HepG2 (cell line): ENCODE measurements around the gene TMED3. TPM values are rescaled to one million over a fixed set of nuclear protein-coding genes. Genes with fewer than 3 reads are reported as not detected.

ENCODE experiments used
- ATAC-seq: fragments of 200-7000 bp; cut with Tn5 transposase; 3 replicates; pipeline ENCODE4 v1.9.1; 2020; ENCODE audit warnings: mild to moderate bottlenecking, moderate library complexity
- BruUV-seq: library from RNA; stranded (reverse); fragments of 400-500 nt; replicated peaks from 2 replicates; lab custom pipeline; 2021; lab: Mats Ljungman, UMichigan
- CTCF ChIA-PET: fragments of 300-600 bp; formaldehyde crosslinking; extraction: SDS; loops from one replicate; lab custom pipeline; 2021; ENCODE audit warnings: low total read pairs, inconsistent platforms, low intra/inter-chr PET ratio; lab: Yijun Ruan, JAX
- POLR2A ChIA-PET: fragments of 350-600 bp; sonication (Branson Sonifier 250); formaldehyde crosslinking; loops from one replicate; lab custom pipeline; 2020; ENCODE audit warnings: antibody characterized with exemption, inconsistent platforms; lab: Yijun Ruan, JAX
- DNase-seq: peaks from one replicate; pipeline ENCODE4 v3.0.0-alpha.2; 2015; ENCODE audit warnings: low spot score
- FAIRE-seq: peaks from 3 replicates; lab custom pipeline; 2011; peaks lifted over from hg19 to GRCh38; lab: Jason Lieb, UNC
- H2AFZ ChIP-seq: one replicate; pipeline ENCODE4 v1.6.1; 2011; ENCODE audit warnings: low read length, inconsistent platforms
- H3K27ac ChIP-seq: fragments of 300-600 bp; 3 replicates; pipeline ENCODE4 v1.8.0; 2011; ENCODE audit warnings: mixed run types, mild to moderate bottlenecking, mixed read lengths, low read length, inconsistent platforms; ENCODE audit not compliant: insufficient read depth; ENCODE audit errors: extremely low read length
- H3K27me3 ChIP-seq, 2 experiments: fragments of 200-600 bp in 1 of 2; 2 replicates in 1 of 2; 3 replicates in 1 of 2; pipeline versions ENCODE4 v1.6.0 to v1.8.0; 2011; ENCODE audit warnings: low read length in 2 of 2, mild to moderate bottlenecking in 2 of 2, moderate library complexity in 2 of 2, inconsistent platforms in 1 of 2; ENCODE audit not compliant: insufficient read depth in 2 of 2, control insufficient read depth in 1 of 2
- H3K36me3 ChIP-seq, 2 experiments: fragments of 200-600 bp in 1 of 2; replicated peaks in 1 of 2; 2 replicates in 1 of 2; 3 replicates in 1 of 2; pipeline versions ENCODE4 v1.5.1 to v1.8.0; 2011; ENCODE audit warnings: low read length in 2 of 2, inconsistent platforms in 1 of 2; ENCODE audit not compliant: insufficient read depth in 2 of 2, control insufficient read depth in 1 of 2
- H3K4me1 ChIP-seq: 2 replicates; pipeline ENCODE4 v1.5.1; 2012; ENCODE audit warnings: low read length, inconsistent platforms; ENCODE audit not compliant: insufficient read depth
- H3K4me2 ChIP-seq: 2 replicates; pipeline ENCODE4 v1.6.0; 2011; ENCODE audit warnings: low read depth, low read length, inconsistent platforms
- H3K4me3 ChIP-seq, 3 experiments: fragments of 200-600 bp in 1 of 3; sonication (generic), shearing (Covaris generic) in 1 of 3; replicated peaks in 1 of 3; 2 replicates each; pipeline ENCODE4 v1.5.1; 2011 to 2016; ENCODE audit warnings: low read length in 3 of 3, inconsistent platforms in 2 of 3, low read depth in 2 of 3, mild to moderate bottlenecking in 2 of 3, control low read depth in 1 of 3, mixed read lengths in 1 of 3; ENCODE audit not compliant: insufficient read depth in 1 of 3
- H3K79me2 ChIP-seq: one replicate; pipeline ENCODE4 v1.6.1; 2011; ENCODE audit warnings: low read length, inconsistent platforms; ENCODE audit not compliant: insufficient read depth
- H3K9ac ChIP-seq: 2 replicates; pipeline ENCODE4 v1.6.0; 2011; ENCODE audit warnings: mild to moderate bottlenecking, low read depth, low read length, inconsistent platforms; ENCODE audit not compliant: insufficient read depth
- H3K9me3 ChIP-seq: 2 replicates; pipeline ENCODE4 v1.5.1; 2012; ENCODE audit warnings: mild to moderate bottlenecking, low read length
- H4K20me1 ChIP-seq: 2 replicates; pipeline ENCODE4 v1.6.0; 2011; ENCODE audit warnings: inconsistent platforms, mild to moderate bottlenecking, low read length, moderate library complexity; ENCODE audit not compliant: insufficient read depth
- AHR ChIP-seq: IDR thresholded peaks from 2 replicates; pipeline ENCODE4 v1.6.1; 2018; ENCODE audit warnings: missing genetic modification reagents, missing compliant biosample characterization
- JARID2 ChIP-seq: sonication (generic); formaldehyde crosslinking; IDR thresholded peaks from 2 replicates; pipeline ENCODE4 v1.8.1; 2023; ENCODE audit warnings: missing genetic modification reagents, inconsistent platforms; ENCODE audit not compliant: insufficient replicate concordance
- MAFG ChIP-seq: sonication (generic); formaldehyde crosslinking; IDR thresholded peaks from 2 replicates; pipeline ENCODE4 v1.5.1; 2020; ENCODE audit warnings: mild to moderate bottlenecking, missing genetic modification reagents
- PRDM4 ChIP-seq: sonication (generic); formaldehyde crosslinking; IDR thresholded peaks from 2 replicates; pipeline ENCODE4 v1.9.0; 2021; ENCODE audit warnings: missing genetic modification reagents, borderline replicate concordance
- ZBTB1 ChIP-seq: sonication (generic); formaldehyde crosslinking; IDR thresholded peaks from 2 replicates; pipeline ENCODE4 v1.4.0; 2020; ENCODE audit warnings: missing genetic modification reagents, borderline replicate concordance
- ZNF263 ChIP-seq: sonication (generic); formaldehyde crosslinking; IDR thresholded peaks from 2 replicates; pipeline ENCODE4 v1.4.0; 2020; ENCODE audit warnings: missing genetic modification reagents
- ZNF83 ChIP-seq: sonication (generic); formaldehyde crosslinking; IDR thresholded peaks from 2 replicates; pipeline ENCODE4 v1.4.0; 2020; ENCODE audit warnings: missing genetic modification reagents, mild to moderate bottlenecking, borderline replicate concordance
- ZSCAN9 ChIP-seq: IDR thresholded peaks from 2 replicates; pipeline ENCODE4 v1.6.1; 2016; ENCODE audit warnings: borderline replicate concordance
- WGBS: methylation state at CpG from one replicate; pipeline ENCODE4 v1.1.6; 2017; ENCODE audit warnings: low lambda C conversion rate; 5-methylcytosine and 5-hydroxymethylcytosine counted together
- in situ Hi-C: cut with HindIII; loops from 2 replicates; pipeline ENCODE4 v1.10.0; 2017; ENCODE audit warnings: low pct_unique_long_range_greater_than_20kb; ENCODE audit not compliant: extremely low pct_ligation_motif_present
- intact Hi-C: fragments of 100-400 bp; cut with micrococcal nuclease; formaldehyde crosslinking; loops from one replicate; pipeline ENCODE4 v1.10.0; 2022; ENCODE audit not compliant: unreplicated experiment
- polyA plus RNA-seq, 8 experiments: library from polyadenylated mRNA; depleted of rRNA in 3 of 8; stranded (reverse) in 7 of 8; unstranded in 1 of 8; fragments of >200 nt; fragmentation: Illumina TruSeq in 4 of 8; extraction: Trizol in 4 of 8; gene quantifications; 2 replicates each; pipeline versions ENCODE4 v1.2.1 to v1.2.3, GENCODE V29; 2011 to 2016; ENCODE audit warnings: low read depth in 4 of 8, missing spikeins in 1 of 8, mixed read lengths in 1 of 8; ENCODE audit not compliant: insufficient read depth in 1 of 8
- total RNA-seq, 5 experiments: library from RNA; depleted of rRNA; stranded (reverse); fragments of >200 nt; fragmentation: Illumina TruSeq; extraction: Trizol; gene quantifications; 2 replicates each; pipeline ENCODE4 v1.2.3, GENCODE V29; 2016; ENCODE audit warnings: low read depth in 1 of 5
- TF ChIP-seq, protein P1 (sequence below): IDR thresholded peaks from 2 replicates; pipeline ENCODE4 v1.4.0; 2020; ENCODE audit warnings: mild to moderate bottlenecking, missing genetic modification reagents
- TF ChIP-seq, protein P2 (sequence below): sonication (generic); formaldehyde crosslinking; conservative IDR thresholded peaks from 2 replicates; pipeline ENCODE4 v1.4.0; 2020; ENCODE audit warnings: missing genetic modification reagents

The TMED3 gene
- total and polyA plus RNA-seq, 2 of the 13 experiments (the other 11 are each of a cell fraction or from before 2014, with no cell fraction given) = 125 to 155 TPM

DNA sequence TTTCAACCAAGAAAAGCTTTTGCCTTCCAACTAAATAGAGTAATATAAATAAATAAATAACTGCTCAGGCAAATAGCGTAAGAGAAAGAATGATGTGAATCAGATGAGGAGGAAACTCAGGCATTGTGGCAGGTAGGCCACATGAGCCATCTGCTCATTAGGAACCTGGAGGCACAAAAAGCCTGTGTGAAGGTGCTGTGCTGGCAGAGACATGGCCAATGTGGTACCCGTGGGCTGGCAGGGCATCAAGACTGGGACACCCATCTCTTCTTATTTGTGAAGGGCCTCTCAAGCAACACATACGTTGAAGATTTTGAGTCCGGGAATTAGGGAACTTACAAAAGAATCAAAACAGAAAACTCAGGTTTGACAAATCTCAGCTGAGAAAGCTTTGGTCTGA is 18.9 kb upstream of the TMED3 start:
- POLR2A ChIA-PET = no interaction called here
- TF ChIP-seq, protein P1, sequence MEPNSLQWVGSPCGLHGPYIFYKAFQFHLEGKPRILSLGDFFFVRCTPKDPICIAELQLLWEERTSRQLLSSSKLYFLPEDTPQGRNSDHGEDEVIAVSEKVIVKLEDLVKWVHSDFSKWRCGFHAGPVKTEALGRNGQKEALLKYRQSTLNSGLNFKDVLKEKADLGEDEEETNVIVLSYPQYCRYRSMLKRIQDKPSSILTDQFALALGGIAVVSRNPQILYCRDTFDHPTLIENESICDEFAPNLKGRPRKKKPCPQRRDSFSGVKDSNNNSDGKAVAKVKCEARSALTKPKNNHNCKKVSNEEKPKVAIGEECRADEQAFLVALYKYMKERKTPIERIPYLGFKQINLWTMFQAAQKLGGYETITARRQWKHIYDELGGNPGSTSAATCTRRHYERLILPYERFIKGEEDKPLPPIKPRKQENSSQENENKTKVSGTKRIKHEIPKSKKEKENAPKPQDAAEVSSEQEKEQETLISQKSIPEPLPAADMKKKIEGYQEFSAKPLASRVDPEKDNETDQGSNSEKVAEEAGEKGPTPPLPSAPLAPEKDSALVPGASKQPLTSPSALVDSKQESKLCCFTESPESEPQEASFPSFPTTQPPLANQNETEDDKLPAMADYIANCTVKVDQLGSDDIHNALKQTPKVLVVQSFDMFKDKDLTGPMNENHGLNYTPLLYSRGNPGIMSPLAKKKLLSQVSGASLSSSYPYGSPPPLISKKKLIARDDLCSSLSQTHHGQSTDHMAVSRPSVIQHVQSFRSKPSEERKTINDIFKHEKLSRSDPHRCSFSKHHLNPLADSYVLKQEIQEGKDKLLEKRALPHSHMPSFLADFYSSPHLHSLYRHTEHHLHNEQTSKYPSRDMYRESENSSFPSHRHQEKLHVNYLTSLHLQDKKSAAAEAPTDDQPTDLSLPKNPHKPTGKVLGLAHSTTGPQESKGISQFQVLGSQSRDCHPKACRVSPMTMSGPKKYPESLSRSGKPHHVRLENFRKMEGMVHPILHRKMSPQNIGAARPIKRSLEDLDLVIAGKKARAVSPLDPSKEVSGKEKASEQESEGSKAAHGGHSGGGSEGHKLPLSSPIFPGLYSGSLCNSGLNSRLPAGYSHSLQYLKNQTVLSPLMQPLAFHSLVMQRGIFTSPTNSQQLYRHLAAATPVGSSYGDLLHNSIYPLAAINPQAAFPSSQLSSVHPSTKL (CRISPR knock-in tag) = no peak
- TF ChIP-seq ZNF263 (CRISPR knock-in tag) = no peak
- no peak for TF ChIP-seq PRDM4 (CRISPR knock-in tag)
- no peak for TF ChIP-seq AHR (CRISPR knock-in tag)
- TF ChIP-seq ZSCAN9 (CRISPR knock-in tag) = no peak
- no peak for TF ChIP-seq MAFG (CRISPR knock-in tag)
- TF ChIP-seq, protein P2, sequence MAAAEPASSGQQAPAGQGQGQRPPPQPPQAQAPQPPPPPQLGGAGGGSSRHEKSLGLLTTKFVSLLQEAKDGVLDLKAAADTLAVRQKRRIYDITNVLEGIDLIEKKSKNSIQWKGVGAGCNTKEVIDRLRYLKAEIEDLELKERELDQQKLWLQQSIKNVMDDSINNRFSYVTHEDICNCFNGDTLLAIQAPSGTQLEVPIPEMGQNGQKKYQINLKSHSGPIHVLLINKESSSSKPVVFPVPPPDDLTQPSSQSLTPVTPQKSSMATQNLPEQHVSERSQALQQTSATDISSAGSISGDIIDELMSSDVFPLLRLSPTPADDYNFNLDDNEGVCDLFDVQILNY = no peak
- no peak for TF ChIP-seq JARID2 (CRISPR knock-in tag)
- no peak for TF ChIP-seq ZNF83 (CRISPR knock-in tag)
- no peak for TF ChIP-seq ZBTB1

More for the DNA sequence above, 18.9 kb upstream of the TMED3 start:
- intact Hi-C loops (no loop called here), in situ Hi-C loops (no loop called here)
- no peak for ATAC-seq
- H4K20me1 ChIP-seq = no peaks in the 10 kb centered on the region
- H3K4me2 ChIP-seq = no peak overlapping the region
- no peaks in the 10 kb centered on the region for H3K79me2 ChIP-seq
- no peak for DNase-seq
- no peak overlapping the region for H3K27ac ChIP-seq
- H3K27me3 ChIP-seq = peaks cover 0 to 12% of the 10 kb centered on the region in 2 experiments; a peak in 2 of 5 replicates
- H3K4me1 ChIP-seq = no peaks in the 10 kb centered on the region
- no TSS peak for BruUV-seq
- no peak overlapping the region for H2AFZ ChIP-seq
- no peak overlapping the region for H3K4me3 ChIP-seq
- FAIRE-seq = no peak
- no peak overlapping the region for H3K9ac ChIP-seq
- no peaks in the 10 kb centered on the region for H3K9me3 ChIP-seq
- WGBS = 15% methylated on average over 4 of the region's 4 CpGs
- H3K36me3 ChIP-seq = no peaks in the 10 kb centered on the region
- CTCF ChIA-PET = no interaction called here
